ENCODE data around the gene COL28A1.

The COL28A1 gene

GRCh38 chr7:7344583-7344982 is 191.1 kb downstream of the COL28A1 start:
- no peak for DNase-seq (ENCODE audit: insufficient read length)
- TF ChIP-seq POLR2AphosphoS5 (IDR thresholded peaks at IDR 0.05; ENCODE audit: low read depth, low read length), result no peak
- TF ChIP-seq POLR2A (IDR thresholded peaks at IDR 0.05; ENCODE audit: low read depth, low read length), result no peak
- no peak for TF ChIP-seq TAF1 (IDR thresholded peaks at IDR 0.05; ENCODE audit: borderline replicate concordance, low read depth, low read length)
- no peak for FAIRE-seq

- FAIRE-seq (no peak), DNase-seq (ENCODE audit: insufficient read length) (no peak)
- TF ChIP-seq POLR2AphosphoS5 (IDR thresholded peaks at IDR 0.05; ENCODE audit: low read depth, low read length), result no peak
- TF ChIP-seq POLR2A (IDR thresholded peaks at IDR 0.05; ENCODE audit: low read depth, low read length), result no peak
- TF ChIP-seq TAF1 (IDR thresholded peaks at IDR 0.05; ENCODE audit: borderline replicate concordance, low read depth, low read length), result no peak
Observed at GRCh38 chr7:7335909-7336308, 199.8 kb downstream of the COL28A1 start.

GRCh38 chr7:7335215-7335614 is 200.5 kb downstream of the COL28A1 start:
- FAIRE-seq, result no peak
- no peak for DNase-seq (ENCODE audit: insufficient read length)
- TF ChIP-seq POLR2AphosphoS5 (IDR thresholded peaks at IDR 0.05; ENCODE audit: low read depth, low read length) (no peak), POLR2A (IDR thresholded peaks at IDR 0.05; ENCODE audit: low read depth, low read length) (no peak)

DNA sequence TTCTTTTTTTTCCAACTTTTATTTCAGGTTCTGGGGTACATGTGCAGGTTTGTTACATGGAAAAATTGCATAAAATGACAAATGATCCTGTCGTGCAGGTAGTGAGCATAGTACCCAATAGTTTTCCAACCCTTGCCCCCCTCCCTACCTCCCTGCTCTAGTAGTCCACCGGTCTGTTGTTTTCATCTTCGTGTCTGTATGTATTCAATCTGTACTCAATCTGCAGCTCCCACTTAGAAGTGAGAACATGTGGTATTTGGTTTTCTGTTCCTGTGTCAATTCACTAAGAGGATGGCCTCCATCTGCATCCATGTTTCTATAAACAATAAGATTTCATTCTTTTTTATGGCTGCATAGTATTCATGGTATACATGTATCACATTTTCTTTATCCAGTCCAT is 202.1 kb downstream of the COL28A1 start:
- no peak for TF ChIP-seq POLR2AphosphoS5 (IDR thresholded peaks at IDR 0.05; ENCODE audit: low read depth, low read length)
- no peak for TF ChIP-seq POLR2A (IDR thresholded peaks at IDR 0.05; ENCODE audit: low read depth, low read length)
- no peak for TF ChIP-seq TAF1 (IDR thresholded peaks at IDR 0.05; ENCODE audit: borderline replicate concordance, low read depth, low read length)
- FAIRE-seq, result peak; percentile 21

GRCh38 chr7:7331523-7331922 is 204.2 kb downstream of the COL28A1 start:
- no peak for DNase-seq (ENCODE audit: insufficient read length)
- no peak for TF ChIP-seq POLR2AphosphoS5 (IDR thresholded peaks at IDR 0.05; ENCODE audit: low read depth, low read length)
- TF ChIP-seq POLR2A (IDR thresholded peaks at IDR 0.05; ENCODE audit: low read depth, low read length), result no peak
- TF ChIP-seq TAF1 (IDR thresholded peaks at IDR 0.05; ENCODE audit: borderline replicate concordance, low read depth, low read length), result no peak
- FAIRE-seq, result no peak

More for the DNA sequence above, 202.1 kb downstream of the COL28A1 start:
- no peak for DNase-seq (ENCODE audit: insufficient read length)

GRCh38 chr7:7330997-7331396 is 204.7 kb downstream of the COL28A1 start:
- DNase-seq (ENCODE audit: insufficient read length) (no peak), FAIRE-seq (no peak)
- TF ChIP-seq POLR2A (IDR thresholded peaks at IDR 0.05; ENCODE audit: low read depth, low read length) (no peak), TAF1 (IDR thresholded peaks at IDR 0.05; ENCODE audit: borderline replicate concordance, low read depth, low read length) (no peak), POLR2AphosphoS5 (IDR thresholded peaks at IDR 0.05; ENCODE audit: low read depth, low read length) (no peak)

- no peak for DNase-seq (ENCODE audit: insufficient read length)
- FAIRE-seq, result no peak
- TF ChIP-seq POLR2AphosphoS5 (IDR thresholded peaks at IDR 0.05; ENCODE audit: low read depth, low read length) (no peak), POLR2A (IDR thresholded peaks at IDR 0.05; ENCODE audit: low read depth, low read length) (no peak), TAF1 (IDR thresholded peaks at IDR 0.05; ENCODE audit: borderline replicate concordance, low read depth, low read length) (no peak)
Observed at GRCh38 chr7:7329326-7329725, 206.3 kb downstream of the COL28A1 start.

DNA sequence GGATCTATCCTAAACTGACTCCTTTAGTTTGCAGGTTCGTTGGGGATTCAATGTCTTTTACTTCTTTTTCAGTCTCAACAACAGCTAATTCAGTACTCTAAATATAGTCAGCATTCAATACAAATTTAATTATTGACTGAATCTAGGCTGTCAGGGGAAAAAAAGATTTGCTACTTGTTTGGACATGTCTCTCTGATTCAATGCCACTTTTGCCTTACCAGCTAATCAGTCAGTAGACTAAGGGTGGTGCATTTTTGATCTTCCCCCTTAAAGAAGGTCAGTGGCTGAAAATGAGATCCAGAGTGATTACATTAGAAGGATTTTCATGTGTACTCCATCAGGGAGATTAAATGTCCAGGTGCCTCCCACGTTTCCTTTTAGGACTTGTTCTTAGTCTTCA is 208.2 kb downstream of the COL28A1 start:
- TF ChIP-seq POLR2AphosphoS5 (IDR thresholded peaks at IDR 0.05; ENCODE audit: low read depth, low read length), result no peak
- FAIRE-seq (no peak), DNase-seq (ENCODE audit: insufficient read length) (no peak)

- no peak for TF ChIP-seq POLR2AphosphoS5 (IDR thresholded peaks at IDR 0.05; ENCODE audit: low read depth, low read length)
- no peak for TF ChIP-seq POLR2A (IDR thresholded peaks at IDR 0.05; ENCODE audit: low read depth, low read length)
- no peak for TF ChIP-seq TAF1 (IDR thresholded peaks at IDR 0.05; ENCODE audit: borderline replicate concordance, low read depth, low read length)
- no peak for DNase-seq (ENCODE audit: insufficient read length)
- no peak for FAIRE-seq
Observed at GRCh38 chr7:7324698-7325097, 211.0 kb downstream of the COL28A1 start.

DNA sequence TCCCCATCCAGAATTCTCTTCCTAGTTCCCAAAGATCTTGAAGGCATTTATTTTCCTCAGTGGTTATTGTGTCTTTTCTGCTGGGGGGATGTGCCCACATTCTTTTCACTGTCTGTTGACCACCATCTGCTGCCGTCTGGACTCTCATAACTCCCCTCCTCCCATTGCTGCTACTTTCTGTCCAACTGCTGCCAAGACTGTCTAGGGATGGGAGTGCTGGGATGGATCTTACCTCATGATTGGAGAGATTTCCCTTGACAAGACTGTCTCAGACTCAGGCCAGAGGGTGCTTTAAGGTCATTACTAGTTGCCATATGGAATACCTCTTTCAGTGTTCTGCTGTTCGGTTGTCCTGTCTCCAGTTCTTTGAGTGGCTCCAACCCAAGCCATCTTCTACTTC is 211.8 kb downstream of the COL28A1 start:
- DNase-seq (ENCODE audit: insufficient read length) (no peak), FAIRE-seq (no peak)

GRCh38 chr7:7323352-7323751 is 212.3 kb downstream of the COL28A1 start:
- TF ChIP-seq TAF1 (IDR thresholded peaks at IDR 0.05; ENCODE audit: borderline replicate concordance, low read depth, low read length), result no peak
- TF ChIP-seq POLR2A (IDR thresholded peaks at IDR 0.05; ENCODE audit: low read depth, low read length), result no peak
- TF ChIP-seq POLR2AphosphoS5 (IDR thresholded peaks at IDR 0.05; ENCODE audit: low read depth, low read length), result no peak
- no peak for DNase-seq (ENCODE audit: insufficient read length)
- peak; percentile 56 for FAIRE-seq

More for the DNA sequence above, 211.8 kb downstream of the COL28A1 start:
- TF ChIP-seq TAF1 (IDR thresholded peaks at IDR 0.05; ENCODE audit: borderline replicate concordance, low read depth, low read length), result no peak

- DNase-seq (ENCODE audit: insufficient read length) (peak; percentile 26), FAIRE-seq (peak; percentile 94)
- TF ChIP-seq POLR2A (IDR thresholded peaks at IDR 0.05; ENCODE audit: low read depth, low read length) (no peak), POLR2AphosphoS5 (IDR thresholded peaks at IDR 0.05; ENCODE audit: low read depth, low read length) (no peak), TAF1 (IDR thresholded peaks at IDR 0.05; ENCODE audit: borderline replicate concordance, low read depth, low read length) (no peak)
Observed at GRCh38 chr7:7321681-7322080, 214.0 kb downstream of the COL28A1 start.

- no peak for FAIRE-seq
- DNase-seq (ENCODE audit: insufficient read length), result no peak
- TF ChIP-seq POLR2A (IDR thresholded peaks at IDR 0.05; ENCODE audit: low read depth, low read length) (no peak), TAF1 (IDR thresholded peaks at IDR 0.05; ENCODE audit: borderline replicate concordance, low read depth, low read length) (no peak), POLR2AphosphoS5 (IDR thresholded peaks at IDR 0.05; ENCODE audit: low read depth, low read length) (no peak)
Observed at GRCh38 chr7:7318601-7319000, 217.1 kb downstream of the COL28A1 start.

Measured in GM12892 (cell line).